Activated CD4-positive, alpha-beta T cell treated with anti-CD3 and anti-CD28 coated beads for 1 hour (primary cell): Measurements from ENCODE around the gene MED23.
"Not testable (repeated sequence)": the region's sequence is repeated elsewhere in the genome, so short reads cannot be mapped to it uniquely, and the experiment has no call there.

Source experiments
- DNase-seq: peaks from one replicate; pipeline ENCODE4 v3.0.0-alpha.2; 2020

The MED23 gene

GRCh38 chr6:131568726-131569125, 59.3 kb downstream of the MED23 start:
- no peak for DNase-seq

- no peak for DNase-seq
Observed at GRCh38 chr6:131565056-131565455, 63.0 kb downstream of the MED23 start.

- no peak for DNase-seq
Observed at GRCh38 chr6:131561925-131562707, 65.9 kb downstream of the MED23 start.

- no peak for DNase-seq
Observed at GRCh38 chr6:131558922-131559321, 69.1 kb downstream of the MED23 start.

GRCh38 chr6:131555992-131556391, 72.0 kb downstream of the MED23 start:
- no peak for DNase-seq

- DNase-seq = no peak
Observed at GRCh38 chr6:131552572-131552971, 75.5 kb downstream of the MED23 start.

- DNase-seq = no peak
Observed at GRCh38 chr6:131551902-131552301, 76.1 kb downstream of the MED23 start.

GRCh38 chr6:131549811-131550210, 78.2 kb downstream of the MED23 start:
- no peak for DNase-seq

- DNase-seq = no peak
Observed at GRCh38 chr6:131548441-131548840, 79.6 kb downstream of the MED23 start.

GRCh38 chr6:131547488-131547887, 80.6 kb downstream of the MED23 start:
- no peak for DNase-seq

- no peak for DNase-seq
Observed at GRCh38 chr6:131545317-131545716, 82.7 kb downstream of the MED23 start.

- not testable (repeated sequence) for DNase-seq
Observed at GRCh38 chr6:131538615-131539014, 89.4 kb downstream of the MED23 start.

- DNase-seq = no peak
Observed at GRCh38 chr6:131532580-131533039, 95.4 kb downstream of the MED23 start.

GRCh38 chr6:131531681-131532080, 96.4 kb downstream of the MED23 start:
- DNase-seq = not testable (repeated sequence)

GRCh38 chr6:131530936-131531335, 97.1 kb downstream of the MED23 start:
- not testable (repeated sequence) for DNase-seq

GRCh38 chr6:131524695-131525336, 103.2 kb downstream of the MED23 start:
- DNase-seq = no peak

- no peak for DNase-seq
Observed at GRCh38 chr6:131523988-131524673, 103.9 kb downstream of the MED23 start.
